SK-N-MC (cell line): ENCODE data around the gene DDX51.

Experiments
- EZH2 ChIP-seq: fragments of 200-600 bp; sonication (generic); IDR thresholded peaks from one replicate; pipeline ENCODE4 v1.6.1; 2017; ENCODE audit warnings: antibody characterized with exemption
- FOXP2 ChIP-seq: optimal IDR thresholded peaks from 2 replicates; pipeline ENCODE3; 2011; ENCODE audit warnings: mild to moderate bottlenecking, moderate library complexity; ENCODE audit not compliant: insufficient read depth; ENCODE audit errors: extremely low read length, control extremely low read depth
- POLR2AphosphoS5 ChIP-seq: IDR thresholded peaks from 2 replicates; pipeline ENCODE4 v1.6.1; 2012; ENCODE audit warnings: mild to moderate bottlenecking, low read depth, low read length, borderline replicate concordance

- TF ChIP-seq POLR2AphosphoS5, result no peak
- no peak for TF ChIP-seq EZH2
- TF ChIP-seq FOXP2, result no peak
These were observed 14.8 kb upstream of the DDX51 start for GRCh38 chr12:132158677-132159554.
